ENCODE data around the gene MLST8. TPM values are rescaled to one million over a fixed set of nuclear protein-coding genes. Genes with fewer than 3 reads are reported as not detected.

Gene MLST8
- total and polyA plus RNA-seq, 2 of the 8 experiments (the other 6 are each of a cell fraction or from before 2014, with no cell fraction given), result 67.6 to 321 TPM

GRCh38 chr16:2230376-2230775 lies 25.1 kb downstream of the MLST8 start:
- Histone ChIP-seq H2BK5ac (ENCODE audit: low read depth, low read length) (no peak overlapping the region), H3K23me2 (ENCODE audit: low read depth, low read length) (no peaks in the 10 kb centered on the region), H3K4me2 (ENCODE audit: insufficient read depth in 1 of 2, low read depth in 2 of 2, low read length in 2 of 2) (no peak overlapping the region), H2BK20ac (ENCODE audit: low read length) (no peak overlapping the region), H3K9ac (replicated peaks in 1 of 4; ENCODE audit: extremely low read depth in 1 of 4, low read depth in 3 of 4, low read length in 3 of 4) (no peak overlapping the region), H3K14ac (ENCODE audit: insufficient read length) (no peak overlapping the region), H3K23ac (ENCODE audit: insufficient read length) (no peak overlapping the region), H3K18ac (ENCODE audit: extremely low read depth, low read length) (no peak overlapping the region), H3K9me3 (ENCODE audit: insufficient read depth in 2 of 2, low read depth in 1 of 2, low read length in 1 of 2) (no peaks in the 10 kb centered on the region), H2BK120ac (replicated peaks; ENCODE audit: low read depth, low read length) (no peak overlapping the region), H2AFZ (ENCODE audit: low read length) (no peak overlapping the region), H3K4me1 (replicated peaks in 1 of 4; ENCODE audit: control insufficient read depth in 3 of 4, insufficient read depth in 4 of 4, low read length in 3 of 4) (no peaks in the 10 kb centered on the region), H3K56ac (replicated peaks; ENCODE audit: insufficient read length, low read depth, low read length) (no peak overlapping the region), H3K4me3 (ENCODE audit: extremely low read depth in 1 of 4, insufficient read depth in 2 of 4, low read depth in 3 of 4, low read length in 4 of 4) (no peak overlapping the region), H3K27ac (ENCODE audit: low read depth, low read length) (no peak overlapping the region), H2BK12ac (ENCODE audit: low read depth, low read length) (no peak overlapping the region), H2AK5ac (ENCODE audit: low read depth, low read length) (no peak overlapping the region), H4K20me1 (replicated peaks in 1 of 2; ENCODE audit: control insufficient read depth in 1 of 2, insufficient read depth in 2 of 2, low read length in 2 of 2) (peaks cover 9 to 21% of the 10 kb centered on the region in 2 experiments), H4K91ac (replicated peaks; ENCODE audit: insufficient read length, low read length) (no peak overlapping the region), H4K8ac (ENCODE audit: extremely low read depth, insufficient read depth, low read length) (no peak overlapping the region), H3K36me3 (ENCODE audit: control insufficient read depth in 2 of 4, insufficient read depth in 4 of 4, low read length in 3 of 4) (peaks cover 3 to 52% (median 5%) of the 10 kb centered on the region in 4 experiments; a peak in 5 of 8 replicates), H2BK15ac (ENCODE audit: low read length) (no peak overlapping the region), H3K4ac (replicated peaks; ENCODE audit: insufficient read length, low read depth, low read length) (no peak overlapping the region), H3K79me2 (ENCODE audit: control insufficient read depth in 1 of 2, insufficient read depth in 2 of 2, low read length in 2 of 2) (peaks cover 0 to 16% of the 10 kb centered on the region in 2 experiments; a peak in 1 of 4 replicates), H3K79me1 (ENCODE audit: low read depth, low read length) (peaks cover 3% of the 10 kb centered on the region; the same call in 1 of the 2 replicates), H4K5ac (ENCODE audit: insufficient read length, low read depth, low read length) (no peak overlapping the region), H3K27me3 (replicated peaks in 1 of 4; ENCODE audit: control insufficient read depth in 3 of 4, extremely low read depth in 1 of 4, insufficient read depth in 3 of 4, low read length in 3 of 4) (no peaks in the 10 kb centered on the region)
- ChIA-PET CTCF (ENCODE audit: partially characterized antibody) (interaction anchor here (2.5 kb wide), 1 partner anchor 36 kb away, joined by 7 read pairs; no protein-coding TSS in a partner anchor), POLR2A (ENCODE audit: partially characterized antibody) (interaction anchor here (1.3 to 6.7 kb wide), 8 partner anchors 9 to 62 kb away, joined by 4 to 37 read pairs (median 5); partner anchors contain the start of genes BRICD5, ECI1 and PGP)
- TF ChIP-seq CEBPB (IDR thresholded peaks at IDR 0.05; ENCODE audit: low read depth, low read length), result no peak
- no peak for TF ChIP-seq PHF8 (conservative IDR thresholded peaks at IDR 0.05; ENCODE audit: low read depth, low read length)
- TF ChIP-seq ZNF274 (IDR thresholded peaks at IDR 0.05; ENCODE audit: borderline replicate concordance, extremely low read depth, low read length), result no peak
- no peak for TF ChIP-seq JUN (IDR thresholded peaks at IDR 0.05; ENCODE audit: low read depth, low read length)
- TF ChIP-seq SAP30 (IDR thresholded peaks at IDR 0.05; ENCODE audit: insufficient read depth, insufficient replicate concordance, low read length), result no peak
- TF ChIP-seq, protein P1, sequence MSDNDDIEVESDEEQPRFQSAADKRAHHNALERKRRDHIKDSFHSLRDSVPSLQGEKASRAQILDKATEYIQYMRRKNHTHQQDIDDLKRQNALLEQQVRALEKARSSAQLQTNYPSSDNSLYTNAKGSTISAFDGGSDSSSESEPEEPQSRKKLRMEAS (IDR thresholded peaks at IDR 0.05), result no peak
- TF ChIP-seq E2F6 (IDR thresholded peaks at IDR 0.05), result no peak
- TF ChIP-seq ASH2L (IDR thresholded peaks at IDR 0.05; ENCODE audit: low read length), result no peak
- no peak for TF ChIP-seq YY1 (IDR thresholded peaks at IDR 0.05; ENCODE audit: low read depth, low read length)
- DNase-seq (ENCODE audit: low read depth in 1 of 2, low spot score in 2 of 2), result no peak
- FAIRE-seq, result no peak
- WGBS, 2 experiments (ENCODE audit: extremely low coverage in 1 of 2, insufficient coverage in 1 of 2, insufficient read length in 1 of 2, insufficient replicate concordance in 2 of 2, low coverage in 1 of 2, low lambda C conversion rate in 2 of 2, missing lambda C conversion rate in 1 of 2), result 93% methylated on average over 9 of the region's 13 CpGs; no CpG with 5 or more reads in 1 of the 2 experiments

All from H1 (cell line).